HepG2 (cell line): ENCODE results near the gene C1QTNF9.
"Not testable (repeated sequence)": the region's sequence is repeated elsewhere in the genome, so short reads cannot be mapped to it uniquely, and the experiment has no call there.

Experiments
- CHD2 ChIP-seq: IDR thresholded peaks from 2 replicates; pipeline ENCODE4 v1.6.1; 2011; ENCODE audit warnings: low read depth, low read length, improper control_type of control experiment
- NFE2 ChIP-seq: sonication (generic); formaldehyde crosslinking; IDR thresholded peaks from 2 replicates; pipeline ENCODE4 v1.4.0; 2020; ENCODE audit warnings: missing genetic modification reagents
- NFYB ChIP-seq: sonication (generic); formaldehyde crosslinking; IDR thresholded peaks from 2 replicates; pipeline ENCODE4 v1.4.0; 2020; ENCODE audit warnings: missing genetic modification reagents
- UBTF ChIP-seq: sonication (generic); formaldehyde crosslinking; IDR thresholded peaks from 2 replicates; pipeline ENCODE4 v1.4.0; 2020; ENCODE audit warnings: mild to moderate bottlenecking, missing genetic modification reagents

GRCh38 chr13:24318878-24319277 lies 9.5 kb downstream of the C1QTNF9 start:
- not testable (repeated sequence) for TF ChIP-seq NFYB (CRISPR knock-in tag); NFE2 (CRISPR knock-in tag); CHD2; UBTF (CRISPR knock-in tag)
